GM06990 (cell line): ENCODE results near the gene FGD3.
"Not testable (repeated sequence)": the region's sequence is repeated elsewhere in the genome, so short reads cannot be mapped to it uniquely, and the experiment has no call there.

ENCODE experiments used
- DNase-seq: peaks from one replicate; pipeline ENCODE4 v3.0.0-alpha.2; 2011; ENCODE audit not compliant: insufficient read length; ENCODE audit errors: extremely low read depth
- H3K27me3 ChIP-seq: replicated peaks from 2 replicates; pipeline ENCODE4 v1.6.0; 2011; ENCODE audit warnings: low read length; ENCODE audit not compliant: control insufficient read depth, insufficient read depth
- H3K36me3 ChIP-seq: 2 replicates; pipeline ENCODE4 v1.5.1; 2011; ENCODE audit warnings: low read length; ENCODE audit not compliant: control insufficient read depth, insufficient read depth
- H3K4me3 ChIP-seq: replicated peaks from 2 replicates; pipeline ENCODE4 v1.5.1; 2011; ENCODE audit warnings: low read depth, mild to moderate bottlenecking, control low read depth, low read length
- TF ChIP-seq, protein P1 (sequence below): IDR thresholded peaks from 2 replicates; pipeline ENCODE4 v1.5.1; 2011; ENCODE audit warnings: low read length, control low read depth, mild to moderate bottlenecking, inconsistent platforms; ENCODE audit not compliant: insufficient read depth, poor library complexity, severe bottlenecking

The FGD3 gene

DNA sequence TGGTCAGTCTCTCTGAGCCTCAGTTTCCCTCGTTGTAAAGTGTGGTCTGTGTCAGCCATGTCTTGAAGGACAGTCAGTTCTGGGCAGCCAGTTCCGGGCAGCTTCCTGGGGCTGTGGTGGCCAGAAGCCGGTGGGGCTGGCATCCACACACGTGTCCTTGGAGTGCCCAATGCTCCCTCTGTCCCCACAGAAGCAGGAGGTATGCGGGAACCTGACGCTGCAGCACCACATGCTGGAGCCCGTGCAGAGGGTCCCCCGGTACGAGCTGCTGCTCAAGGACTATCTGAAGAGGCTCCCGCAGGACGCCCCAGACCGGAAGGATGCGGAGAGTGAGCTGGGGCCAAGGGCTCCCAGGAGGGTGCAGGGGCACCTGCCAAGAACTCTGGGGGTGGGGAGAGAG is 62.7 kb downstream of the FGD3 start:
- DNase-seq = no peak
- no peak overlapping the region for H3K4me3 ChIP-seq
- H3K36me3 ChIP-seq = peaks cover 26% of the 10 kb centered on the region
- no peaks in the 10 kb centered on the region for H3K27me3 ChIP-seq
- TF ChIP-seq, protein P1, sequence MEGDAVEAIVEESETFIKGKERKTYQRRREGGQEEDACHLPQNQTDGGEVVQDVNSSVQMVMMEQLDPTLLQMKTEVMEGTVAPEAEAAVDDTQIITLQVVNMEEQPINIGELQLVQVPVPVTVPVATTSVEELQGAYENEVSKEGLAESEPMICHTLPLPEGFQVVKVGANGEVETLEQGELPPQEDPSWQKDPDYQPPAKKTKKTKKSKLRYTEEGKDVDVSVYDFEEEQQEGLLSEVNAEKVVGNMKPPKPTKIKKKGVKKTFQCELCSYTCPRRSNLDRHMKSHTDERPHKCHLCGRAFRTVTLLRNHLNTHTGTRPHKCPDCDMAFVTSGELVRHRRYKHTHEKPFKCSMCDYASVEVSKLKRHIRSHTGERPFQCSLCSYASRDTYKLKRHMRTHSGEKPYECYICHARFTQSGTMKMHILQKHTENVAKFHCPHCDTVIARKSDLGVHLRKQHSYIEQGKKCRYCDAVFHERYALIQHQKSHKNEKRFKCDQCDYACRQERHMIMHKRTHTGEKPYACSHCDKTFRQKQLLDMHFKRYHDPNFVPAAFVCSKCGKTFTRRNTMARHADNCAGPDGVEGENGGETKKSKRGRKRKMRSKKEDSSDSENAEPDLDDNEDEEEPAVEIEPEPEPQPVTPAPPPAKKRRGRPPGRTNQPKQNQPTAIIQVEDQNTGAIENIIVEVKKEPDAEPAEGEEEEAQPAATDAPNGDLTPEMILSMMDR = no peak

DNA sequence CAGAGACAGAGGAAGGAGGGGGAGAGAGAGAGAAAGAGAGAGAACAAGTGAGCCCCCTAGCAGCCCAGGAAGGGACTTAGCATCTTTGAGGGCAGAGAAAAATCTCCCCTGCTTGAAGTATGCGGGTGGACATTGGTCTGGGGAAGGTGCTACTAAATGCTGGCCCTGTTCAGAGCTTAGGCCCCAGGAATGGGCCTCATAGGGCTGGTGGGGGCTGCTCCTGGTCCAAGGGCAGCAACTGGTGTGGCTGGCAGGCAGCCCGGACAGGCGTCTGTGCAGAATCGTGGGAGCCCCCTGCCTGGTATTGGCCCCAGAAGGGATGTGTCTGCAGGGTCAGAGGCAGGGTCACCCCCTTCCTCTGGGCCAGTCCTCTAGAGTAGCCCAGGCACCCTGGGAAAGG is 63.4 kb downstream of the FGD3 start:
- no peaks in the 10 kb centered on the region for H3K27me3 ChIP-seq
- peaks cover 27% of the 10 kb centered on the region for H3K36me3 ChIP-seq
- DNase-seq = no peak
- TF ChIP-seq, protein P1 = no peak
- no peak overlapping the region for H3K4me3 ChIP-seq

DNA sequence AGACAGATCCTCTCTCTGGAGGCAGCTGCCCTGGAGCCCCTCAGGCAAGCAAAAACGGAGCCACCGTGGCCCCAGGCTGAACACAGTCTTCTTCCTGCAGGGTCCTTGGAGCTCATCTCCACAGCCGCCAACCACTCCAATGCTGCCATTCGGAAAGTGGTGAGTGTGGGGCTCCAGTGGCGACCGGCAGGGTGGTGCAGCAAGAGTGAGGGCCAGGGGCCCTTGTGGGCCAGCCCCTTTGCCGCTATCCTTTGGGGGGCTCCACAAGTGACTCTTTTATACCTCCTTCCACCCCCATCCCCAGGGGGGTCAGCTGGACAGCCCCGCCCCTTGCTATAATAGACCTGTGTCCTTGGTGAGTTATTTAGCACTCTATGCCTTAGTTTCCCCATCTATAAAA is 63.8 kb downstream of the FGD3 start:
- peaks cover 30% of the 10 kb centered on the region for H3K36me3 ChIP-seq
- H3K27me3 ChIP-seq = no peaks in the 10 kb centered on the region
- DNase-seq = no peak
- no peak overlapping the region for H3K4me3 ChIP-seq
- TF ChIP-seq, protein P1 = no peak

DNA sequence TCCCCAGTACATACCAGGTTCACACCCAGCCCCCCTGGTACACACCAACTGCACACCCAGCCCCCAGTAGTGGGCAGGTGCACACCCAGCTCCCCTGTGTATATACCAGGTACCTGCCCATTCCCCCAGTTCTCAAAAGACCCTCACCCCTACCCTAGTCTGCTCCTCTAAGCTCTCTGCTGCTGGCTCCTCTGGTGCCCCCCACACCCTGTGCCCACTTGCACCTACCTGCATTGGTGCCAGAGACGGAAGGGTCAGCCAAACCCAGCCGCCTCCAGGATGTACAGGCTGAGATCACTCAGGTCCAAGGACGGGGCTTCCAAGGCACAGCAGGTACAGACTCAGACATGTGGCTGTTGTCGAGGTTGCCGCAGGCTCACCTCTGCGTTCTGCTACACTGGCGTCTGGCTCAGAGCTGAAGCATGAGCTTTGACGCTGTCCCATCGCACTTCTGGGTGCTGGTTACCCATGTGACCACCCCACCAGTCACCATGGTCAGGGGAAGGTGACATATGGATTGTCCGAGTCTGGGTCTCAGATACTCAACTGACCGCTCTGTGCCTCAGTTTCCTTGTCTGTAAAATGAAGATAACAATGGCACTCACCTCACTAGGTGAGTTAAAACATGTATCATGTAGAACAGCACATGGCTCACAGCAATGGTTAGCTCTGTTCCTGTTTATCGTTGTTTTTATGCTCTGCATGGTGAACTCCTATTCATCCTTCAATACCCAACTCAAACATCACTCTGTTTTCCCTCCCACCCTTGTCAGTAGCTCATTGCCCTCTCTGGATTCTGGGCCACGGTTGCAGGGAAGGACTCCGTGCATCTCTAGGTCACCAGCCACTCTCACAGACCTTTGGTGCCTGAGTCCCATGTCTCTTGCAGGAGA is 65.9 kb downstream of the FGD3 start:
- peaks cover 26% of the 10 kb centered on the region for H3K36me3 ChIP-seq
- H3K27me3 ChIP-seq = no peaks in the 10 kb centered on the region
- TF ChIP-seq, protein P1 = no peak
- no peak overlapping the region for H3K4me3 ChIP-seq
- no peak for DNase-seq

DNA sequence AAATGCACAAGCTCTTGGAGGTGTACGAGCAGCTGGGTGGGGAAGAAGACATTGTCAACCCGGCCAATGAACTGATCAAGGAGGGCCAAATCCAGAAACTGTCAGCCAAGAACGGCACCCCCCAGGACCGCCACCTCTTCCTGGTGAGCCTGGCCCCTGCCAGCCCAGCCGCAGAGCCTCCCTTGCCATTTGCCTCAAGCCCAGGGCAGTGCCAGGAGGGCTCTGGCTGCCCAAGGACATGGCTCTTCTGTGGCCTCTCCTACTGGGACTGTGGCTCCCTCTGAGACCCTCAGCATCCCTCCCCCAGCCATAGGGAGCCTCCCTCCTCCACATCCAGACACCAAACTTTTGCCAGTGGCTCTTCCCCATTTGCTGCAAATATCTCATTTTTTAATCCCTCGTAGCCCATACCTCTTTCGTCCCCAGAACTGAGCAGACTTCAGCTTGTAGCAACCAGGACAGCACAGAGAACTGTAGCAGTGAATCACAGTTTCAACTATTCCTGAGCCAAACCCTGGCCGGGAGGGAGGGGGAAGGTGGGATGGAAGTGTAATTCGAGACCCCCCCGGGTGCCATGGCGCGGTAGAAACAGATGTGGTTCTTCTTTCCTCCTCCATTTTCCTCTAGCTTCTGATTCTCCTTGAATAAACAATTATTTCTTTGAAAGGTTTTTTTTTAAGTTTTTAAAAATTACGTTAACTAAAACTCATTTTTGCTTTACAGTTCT is 66.7 kb downstream of the FGD3 start:
- DNase-seq = no peak
- TF ChIP-seq, protein P1 = no peak
- H3K36me3 ChIP-seq = peaks cover 23% of the 10 kb centered on the region
- no peak overlapping the region for H3K4me3 ChIP-seq
- no peaks in the 10 kb centered on the region for H3K27me3 ChIP-seq

DNA sequence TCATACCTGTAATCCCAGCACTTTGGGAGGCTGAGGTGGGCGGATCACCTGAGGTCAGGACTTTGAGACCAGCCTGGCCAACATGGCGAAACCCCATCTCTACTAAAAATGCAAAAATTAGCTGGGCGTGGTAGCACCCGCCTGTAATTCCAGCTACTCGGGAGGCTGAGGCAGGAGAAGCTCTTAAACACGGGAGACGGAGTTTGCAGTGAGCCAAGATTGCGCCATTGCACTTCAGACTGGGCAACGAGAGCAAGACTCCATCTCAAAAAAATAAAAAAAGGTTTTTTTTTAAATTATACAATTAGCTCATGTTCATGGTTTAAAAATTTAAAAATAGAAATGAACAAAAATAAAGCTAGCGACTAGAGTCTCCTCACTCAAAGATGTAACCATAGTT is 67.9 kb downstream of the FGD3 start:
- peaks cover 26% of the 10 kb centered on the region for H3K36me3 ChIP-seq
- H3K27me3 ChIP-seq = not testable (repeated sequence)

More for the DNA sequence above, 67.9 kb downstream of the FGD3 start:
- not testable (repeated sequence) for DNase-seq, H3K4me3 ChIP-seq
